IPS-11a (cell line): Measurements from ENCODE around the gene ABR.
"Not testable (repeated sequence)": the region's sequence is repeated elsewhere in the genome, so short reads cannot be mapped to it uniquely, and the experiment has no call there.

Experiments used
- H3K4me3 ChIP-seq: one replicate; pipeline ENCODE4 v1.5.1; 2013; ENCODE audit warnings: low read depth, low read length, control low read depth

Gene ABR

DNA sequence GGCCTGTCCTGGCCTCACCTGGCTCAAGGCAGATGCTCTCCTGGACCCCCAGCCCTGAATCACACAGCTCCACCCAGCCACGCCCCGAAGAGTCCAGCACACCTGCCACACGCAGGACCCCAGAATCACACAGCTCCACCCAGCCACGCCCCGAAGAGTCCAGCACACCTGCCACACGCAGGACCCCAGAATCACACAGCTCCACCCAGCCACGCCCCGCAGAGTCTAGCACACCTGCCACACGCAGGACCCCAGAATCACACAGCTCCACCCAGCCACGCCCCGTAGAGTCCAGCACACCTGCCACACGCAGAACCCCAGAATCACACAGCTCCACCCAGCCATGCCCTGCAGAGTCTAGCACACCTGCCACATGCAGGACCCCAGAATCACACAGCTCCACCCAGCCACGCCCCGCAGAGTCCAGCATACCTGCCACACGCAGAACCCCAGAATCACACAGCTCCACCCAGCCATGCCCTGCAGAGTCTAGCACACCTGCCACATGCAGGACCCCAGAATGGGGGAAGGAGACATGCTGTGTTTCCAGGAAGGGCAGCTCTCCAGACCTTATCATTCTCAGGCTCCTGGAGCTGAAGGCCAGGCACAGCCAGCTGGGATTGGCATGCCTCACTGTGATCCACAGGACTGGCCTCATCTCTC, 105.7 kb downstream of the ABR start:
- not testable (repeated sequence) for H3K4me3 ChIP-seq

DNA sequence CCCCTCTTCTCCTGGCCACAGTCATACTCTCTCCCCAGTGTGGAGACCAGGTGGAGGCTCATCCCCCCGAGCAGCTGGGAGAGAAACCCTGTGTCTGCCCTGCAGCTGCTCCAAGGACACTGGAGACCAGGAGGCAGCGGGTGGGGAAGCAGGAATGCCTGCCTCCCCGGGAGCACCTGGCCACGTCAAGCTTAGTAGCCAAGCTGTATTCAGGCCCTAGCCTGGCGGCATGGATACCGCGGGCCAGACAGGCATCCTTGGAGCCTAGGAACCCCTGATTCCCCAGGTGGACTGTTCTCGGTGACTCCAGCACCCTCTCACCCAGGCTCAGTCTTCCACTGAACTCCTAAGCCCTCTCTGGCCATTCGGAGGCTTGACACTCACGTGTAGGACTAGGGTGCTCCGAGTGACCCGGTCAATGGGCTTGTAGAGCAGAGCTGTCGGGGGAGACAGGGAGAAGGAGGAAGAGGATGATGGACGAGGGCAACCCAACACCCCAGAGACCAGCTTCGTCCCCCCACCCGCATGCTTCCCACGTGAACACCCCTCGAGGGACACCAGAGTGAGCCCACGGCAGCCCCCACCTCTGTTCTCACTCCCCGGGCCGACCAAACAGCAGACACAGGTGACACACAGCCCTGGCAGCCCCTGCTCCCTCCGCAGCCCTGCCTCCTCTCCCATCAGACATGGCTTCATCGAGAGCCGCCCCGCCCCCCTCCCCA, 106.4 kb downstream of the ABR start:
- no peak overlapping the region for H3K4me3 ChIP-seq

DNA sequence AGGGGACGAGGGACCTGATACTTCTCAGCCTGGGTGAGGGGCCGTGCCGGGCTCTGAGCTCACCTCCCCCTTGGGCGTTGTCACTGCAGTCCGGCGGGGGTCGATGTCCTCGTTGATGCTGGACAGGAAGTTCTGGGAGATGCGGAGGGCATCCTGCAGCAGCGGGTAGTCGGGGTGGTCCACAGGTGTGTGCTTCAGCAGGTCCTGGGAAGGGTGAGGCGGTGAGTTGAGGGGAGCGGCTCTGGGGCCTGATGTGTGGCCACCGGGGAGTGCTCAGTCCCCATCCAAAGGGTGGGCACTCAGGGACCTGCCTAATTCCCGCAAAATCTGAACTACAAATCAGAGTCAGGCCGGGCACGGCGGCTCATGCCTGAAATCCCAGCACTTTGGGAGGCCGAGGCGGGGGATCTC, 107.2 kb downstream of the ABR start:
- H3K4me3 ChIP-seq: no peak overlapping the region

DNA sequence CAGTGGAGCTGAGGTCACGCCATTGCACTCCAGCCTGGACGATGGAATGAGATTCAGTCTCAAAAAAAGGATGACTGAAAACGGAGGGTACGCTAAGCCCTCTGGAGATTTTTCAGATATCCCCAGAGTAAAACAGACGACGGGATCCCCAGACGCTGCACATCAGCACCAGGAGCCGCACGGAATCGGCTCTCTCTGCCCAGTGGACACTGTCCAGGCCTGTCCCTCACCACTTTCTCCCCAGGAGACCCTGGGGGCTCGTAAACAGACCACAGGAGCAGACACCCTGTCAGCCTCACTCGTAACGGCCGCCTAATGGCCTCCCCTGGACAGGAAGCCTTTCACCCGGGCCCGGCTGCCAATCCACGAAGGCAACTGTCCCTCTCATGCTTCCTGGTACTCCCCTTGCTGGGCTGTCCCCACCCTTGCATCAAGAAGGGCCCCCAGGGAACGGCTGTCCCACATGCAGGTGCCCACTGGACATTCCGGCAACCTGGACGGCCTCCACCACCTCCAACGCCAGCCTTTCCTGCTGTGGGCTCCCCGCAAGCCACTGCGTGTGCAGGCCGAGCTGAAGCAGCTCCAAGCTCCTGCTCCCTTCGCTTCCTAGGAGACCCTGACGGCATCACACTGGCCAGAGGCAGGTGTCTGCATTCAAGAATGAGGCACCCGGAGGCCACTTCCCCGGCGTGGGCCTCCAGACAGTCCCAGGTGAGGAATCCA, 108.5 kb downstream of the ABR start:
- no peak overlapping the region for H3K4me3 ChIP-seq

DNA sequence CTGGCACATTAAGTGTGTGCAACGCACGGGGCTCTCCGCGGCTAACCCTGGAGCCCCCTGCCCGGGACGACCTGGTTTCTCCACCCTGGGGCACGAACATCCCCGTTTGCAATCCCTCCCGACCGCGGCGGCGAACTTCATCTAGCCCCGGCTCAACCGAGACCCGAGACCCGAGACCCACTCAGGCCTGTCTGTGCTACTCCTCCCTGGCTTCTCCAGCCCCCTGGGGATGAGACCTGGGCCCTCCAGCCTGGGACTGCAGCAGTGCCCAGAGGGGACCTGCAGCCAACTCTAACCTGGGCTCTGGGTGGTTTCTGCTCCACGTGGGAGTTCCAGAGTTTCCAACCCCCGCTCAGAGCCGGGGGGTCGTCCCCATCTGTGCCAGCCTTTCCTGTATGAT, 109.4 kb downstream of the ABR start:
- H3K4me3 ChIP-seq: no peak overlapping the region

DNA sequence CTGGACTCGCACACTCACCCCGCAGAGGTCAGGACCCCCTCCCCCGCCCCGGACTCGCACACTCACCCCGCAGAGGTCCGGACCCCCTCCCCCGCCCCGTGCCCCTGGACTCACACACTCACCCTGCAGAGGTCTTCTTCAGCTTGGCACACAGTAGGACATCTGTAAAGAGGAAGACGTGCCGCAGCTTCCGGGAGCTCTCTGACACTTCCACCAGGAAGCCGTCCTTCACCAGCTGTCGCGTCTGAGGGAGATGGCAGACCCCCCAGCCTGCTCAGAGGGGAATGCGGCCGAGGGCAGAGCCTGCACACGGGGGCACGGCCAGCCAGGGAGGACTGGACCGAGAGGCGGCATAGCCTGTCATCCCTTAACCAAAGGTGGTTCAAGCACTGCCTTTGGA, 109.9 kb downstream of the ABR start:
- no peak overlapping the region for H3K4me3 ChIP-seq

DNA sequence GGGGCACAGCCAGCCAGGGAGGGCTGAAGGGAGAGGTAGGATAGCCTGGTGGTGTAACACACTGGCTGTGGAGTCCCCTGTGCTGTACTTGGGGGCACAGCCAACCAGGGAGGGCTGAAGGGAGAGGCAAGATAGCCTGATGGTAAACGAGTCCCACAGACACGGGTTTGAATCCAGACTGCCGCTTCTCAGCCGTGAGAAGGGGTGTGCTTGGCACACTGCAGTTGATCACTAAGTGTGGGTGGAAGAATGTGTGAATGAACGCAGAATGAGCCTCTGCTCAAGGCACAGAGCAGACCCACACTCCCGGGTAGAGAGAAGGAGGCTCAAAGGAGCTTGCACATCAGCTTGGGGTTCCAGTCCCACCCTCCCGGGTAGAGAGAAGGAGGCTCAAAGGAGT, 111.4 kb downstream of the ABR start:
- H3K4me3 ChIP-seq: no peak overlapping the region

DNA sequence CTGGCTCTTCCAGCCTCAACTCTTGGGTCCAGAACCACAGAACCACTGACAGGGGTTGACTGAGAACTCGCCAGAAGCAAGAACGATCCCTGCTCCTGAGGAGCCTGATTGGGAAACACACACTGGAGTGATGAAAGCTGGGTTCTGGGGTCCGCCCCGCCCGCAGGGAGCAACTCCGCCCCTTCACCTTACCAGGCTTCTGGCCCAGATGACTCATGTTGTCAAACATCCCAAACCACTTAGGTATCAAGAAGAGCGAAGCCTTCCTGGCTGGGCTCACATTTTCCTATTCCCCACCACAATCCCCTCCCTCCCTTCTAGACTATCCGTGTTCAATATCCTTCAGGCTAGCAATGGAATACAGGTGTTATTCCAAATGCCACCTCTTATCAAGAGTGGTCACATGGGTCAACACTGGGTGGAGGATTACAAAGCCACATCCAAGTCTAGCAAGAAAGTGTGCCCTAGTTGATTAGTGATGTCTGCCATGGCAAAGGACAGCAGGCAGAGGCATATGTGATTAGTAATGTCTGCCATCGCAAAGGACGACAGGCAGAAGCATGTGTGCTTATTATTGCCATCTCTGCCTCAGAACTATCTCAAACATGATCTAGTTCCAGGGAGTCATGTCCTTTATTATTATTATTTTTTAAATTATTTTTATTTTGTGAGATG, 112.4 kb downstream of the ABR start:
- no peak overlapping the region for H3K4me3 ChIP-seq

DNA sequence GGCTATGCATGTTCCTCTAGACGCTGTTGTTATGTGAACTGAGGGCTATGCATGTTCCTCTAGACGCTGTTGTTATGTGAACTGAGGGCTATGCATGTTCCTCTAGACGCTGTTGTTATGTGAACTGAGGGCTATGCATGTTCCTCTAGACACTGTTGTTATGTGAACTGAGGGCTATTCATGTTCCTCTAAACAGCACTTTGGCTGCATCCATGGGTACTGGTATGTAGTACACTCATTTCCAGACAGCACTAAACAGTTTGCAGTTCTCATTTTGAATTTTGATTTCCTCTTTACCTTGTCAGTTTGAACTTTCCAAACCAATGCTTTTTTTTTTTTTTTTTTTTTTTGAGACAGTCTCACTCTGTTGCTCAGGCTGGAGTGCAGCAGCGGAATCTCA, 114.4 kb downstream of the ABR start:
- H3K4me3 ChIP-seq: not testable (repeated sequence)

DNA sequence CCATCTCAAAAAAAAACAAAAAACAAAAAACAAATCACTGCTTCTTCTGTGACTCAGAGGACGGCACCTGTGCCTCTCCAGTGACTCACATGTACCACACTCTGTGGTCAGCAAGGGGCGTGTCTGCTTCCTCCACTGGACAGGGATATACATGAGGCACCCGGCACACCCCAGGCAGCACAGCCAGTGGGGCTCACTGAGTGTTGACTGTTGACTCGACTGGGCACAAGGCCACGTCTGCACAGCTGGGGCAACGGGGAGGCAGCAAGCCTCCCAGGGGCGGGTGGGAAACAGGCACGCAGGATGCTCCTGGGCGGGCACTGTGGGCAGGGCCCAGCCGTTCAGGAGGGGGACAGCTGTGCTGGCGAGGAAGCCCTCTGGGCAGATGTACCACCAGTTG, 118.8 kb downstream of the ABR start:
- no peak overlapping the region for H3K4me3 ChIP-seq

DNA sequence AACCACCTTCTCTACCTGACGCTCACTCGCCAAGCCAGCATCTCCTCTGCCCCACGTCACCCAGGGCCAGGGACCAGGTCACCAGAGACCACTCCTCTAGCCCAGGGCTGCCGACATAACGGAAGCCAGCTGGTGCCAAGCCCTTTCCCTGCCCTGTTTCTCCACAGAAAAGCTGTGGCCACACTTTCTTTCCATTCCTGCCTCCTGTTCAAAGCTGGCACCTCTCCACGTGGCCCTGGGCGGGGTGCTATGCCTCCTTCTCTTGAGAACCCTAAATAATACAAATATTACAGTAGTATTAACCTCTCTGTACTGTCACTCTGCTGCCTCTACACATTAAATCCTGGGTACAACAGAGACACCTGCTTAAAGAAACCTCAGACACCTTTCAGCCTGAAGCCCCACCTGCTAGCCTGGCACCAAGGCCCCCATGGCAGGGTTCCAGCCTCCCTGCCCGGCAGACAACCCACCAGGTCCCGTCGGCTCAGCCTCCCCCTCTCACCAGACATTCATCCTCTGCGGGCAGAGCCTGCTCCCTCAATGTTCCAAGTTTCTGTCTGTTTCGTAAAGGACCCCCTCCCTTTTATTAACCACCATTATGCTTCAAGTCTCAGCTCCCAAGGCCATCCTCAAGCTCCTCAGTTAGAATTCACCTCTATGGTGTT, 120.5 kb downstream of the ABR start:
- no peak overlapping the region for H3K4me3 ChIP-seq

DNA sequence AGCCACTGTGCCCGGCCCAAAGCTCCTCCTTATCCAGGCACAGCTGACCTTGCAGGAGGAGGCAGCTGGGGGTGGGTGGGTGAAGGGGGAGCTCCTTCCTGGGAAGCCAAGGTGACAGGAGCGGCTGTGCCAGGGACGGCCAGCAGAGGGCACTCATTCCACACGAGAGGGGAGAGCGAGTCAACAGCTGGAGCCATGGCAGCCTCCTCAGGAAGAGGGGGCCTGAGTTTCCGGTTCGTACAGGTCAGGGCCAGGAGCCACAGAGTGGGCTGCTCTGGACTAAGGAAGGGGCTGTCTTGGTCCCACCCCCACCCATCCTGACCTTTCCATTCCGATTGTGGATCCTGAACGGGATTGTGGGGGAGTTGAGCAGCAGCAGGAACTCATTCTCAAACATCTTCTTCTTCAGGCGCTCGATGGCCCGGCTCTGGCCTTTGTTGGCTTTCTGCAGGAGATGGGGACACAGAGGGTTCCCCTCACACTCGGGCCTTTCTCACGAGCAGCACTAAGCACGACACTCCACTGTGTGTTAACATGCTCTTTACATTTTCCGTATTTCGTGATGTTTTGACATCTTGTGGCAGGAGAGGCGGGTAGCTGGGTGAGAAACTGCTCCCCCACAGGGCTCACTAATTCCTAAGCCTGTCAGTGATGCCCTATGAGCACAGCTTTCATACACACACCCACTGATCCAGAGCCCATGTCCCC, 121.2 kb downstream of the ABR start:
- no peak overlapping the region for H3K4me3 ChIP-seq

DNA sequence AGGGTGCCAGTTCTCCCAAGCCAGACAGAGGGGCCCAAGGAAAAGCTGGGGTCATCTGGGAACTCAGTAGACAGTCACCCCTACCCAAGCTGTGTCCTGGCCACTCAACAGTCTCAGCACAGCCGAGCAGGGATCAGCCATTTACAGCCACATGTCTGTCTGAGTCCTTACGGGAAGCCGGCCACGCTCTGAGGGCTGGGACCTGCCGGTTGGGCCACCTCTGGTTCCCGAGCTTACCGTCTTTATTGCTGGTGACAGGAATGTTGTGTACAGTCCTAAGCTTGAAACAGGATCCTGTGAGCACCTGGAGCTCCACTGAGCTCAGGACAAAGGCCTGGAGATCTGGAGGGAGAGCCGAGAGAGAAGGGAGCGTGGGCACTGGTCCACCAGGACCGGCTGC, 123.0 kb downstream of the ABR start:
- no peak overlapping the region for H3K4me3 ChIP-seq

DNA sequence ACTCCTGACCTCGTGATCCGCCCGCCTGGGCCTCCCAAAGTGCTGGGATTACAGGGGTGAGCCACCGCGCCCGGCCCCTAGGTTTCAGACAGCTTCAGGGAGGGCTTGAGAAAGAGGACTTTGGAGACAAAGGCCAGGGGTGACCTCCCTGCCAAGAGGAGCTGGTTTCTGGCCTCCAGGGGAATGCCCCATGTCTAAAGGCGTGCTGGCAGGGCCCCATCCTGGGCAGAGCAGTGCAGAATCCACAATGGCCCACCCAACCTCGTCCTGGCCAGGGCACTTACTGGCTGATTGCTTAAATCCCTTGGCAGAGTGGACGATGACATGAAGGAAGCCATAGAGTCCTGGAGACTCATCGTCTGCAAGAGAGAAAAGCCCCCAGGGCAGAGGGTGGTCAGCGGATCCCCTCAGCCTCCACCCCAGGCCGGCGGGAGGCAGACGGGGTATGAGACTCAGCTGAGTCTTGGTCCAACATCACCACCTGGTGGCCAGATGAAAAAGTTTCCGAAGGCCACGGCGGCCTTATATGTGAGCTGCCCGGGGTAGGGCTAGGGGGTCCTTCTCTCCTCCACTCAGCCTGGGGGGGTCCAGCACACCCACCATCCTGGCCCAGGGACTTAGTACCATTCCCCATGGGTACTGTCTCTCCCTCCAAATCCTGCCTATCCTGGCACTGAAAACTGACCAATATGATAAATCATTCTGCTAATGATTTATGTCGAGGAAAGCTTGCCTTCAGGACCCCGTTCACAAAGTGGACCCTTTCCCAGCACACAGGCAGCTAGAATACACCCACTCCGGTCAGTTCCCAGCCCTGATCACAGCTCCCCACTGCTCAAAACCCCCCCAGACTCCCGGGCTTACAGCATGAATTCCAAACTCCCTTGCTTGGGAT, 123.8 kb downstream of the ABR start:
- H3K4me3 ChIP-seq: no peak overlapping the region

DNA sequence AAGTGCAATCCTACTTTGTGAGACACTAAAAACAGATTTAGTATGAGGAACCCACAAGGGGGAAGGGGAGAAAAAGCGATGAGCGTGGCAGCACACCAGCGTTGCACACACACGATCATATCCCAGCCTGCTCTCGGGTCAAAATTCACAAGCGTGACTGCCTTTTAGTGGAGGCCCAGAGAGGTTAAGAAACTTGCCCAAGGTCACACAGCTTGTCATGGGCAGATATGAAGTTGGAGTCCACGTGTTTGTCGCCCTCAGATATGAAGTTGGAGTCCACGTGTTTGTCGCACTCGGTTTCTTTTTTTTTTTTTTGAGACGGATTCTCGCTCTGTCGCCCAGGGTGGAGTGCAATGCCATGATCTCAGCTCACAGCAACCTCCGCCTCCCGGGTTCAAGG, 124.5 kb downstream of the ABR start:
- H3K4me3 ChIP-seq: no peak overlapping the region

DNA sequence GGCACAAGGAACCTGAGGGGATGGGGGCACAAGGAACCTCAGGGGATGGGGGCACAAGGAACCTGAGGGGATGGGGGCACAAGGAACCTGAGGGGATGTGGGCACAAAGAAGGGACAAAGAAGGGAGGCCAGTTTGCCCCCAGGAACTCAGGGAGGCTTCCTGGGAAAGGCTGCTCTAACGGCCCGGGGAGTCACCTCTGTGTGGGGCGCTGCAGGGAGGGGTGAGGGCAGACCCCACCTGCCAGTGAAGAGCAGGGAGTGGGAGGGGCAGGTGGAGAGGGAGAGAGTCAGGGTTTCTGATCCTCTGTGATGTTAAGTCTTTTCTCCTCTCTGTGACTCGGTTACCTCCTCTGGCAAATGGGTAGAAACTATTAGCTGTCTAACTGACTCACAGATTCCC, 125.1 kb downstream of the ABR start:
- no peak overlapping the region for H3K4me3 ChIP-seq

DNA sequence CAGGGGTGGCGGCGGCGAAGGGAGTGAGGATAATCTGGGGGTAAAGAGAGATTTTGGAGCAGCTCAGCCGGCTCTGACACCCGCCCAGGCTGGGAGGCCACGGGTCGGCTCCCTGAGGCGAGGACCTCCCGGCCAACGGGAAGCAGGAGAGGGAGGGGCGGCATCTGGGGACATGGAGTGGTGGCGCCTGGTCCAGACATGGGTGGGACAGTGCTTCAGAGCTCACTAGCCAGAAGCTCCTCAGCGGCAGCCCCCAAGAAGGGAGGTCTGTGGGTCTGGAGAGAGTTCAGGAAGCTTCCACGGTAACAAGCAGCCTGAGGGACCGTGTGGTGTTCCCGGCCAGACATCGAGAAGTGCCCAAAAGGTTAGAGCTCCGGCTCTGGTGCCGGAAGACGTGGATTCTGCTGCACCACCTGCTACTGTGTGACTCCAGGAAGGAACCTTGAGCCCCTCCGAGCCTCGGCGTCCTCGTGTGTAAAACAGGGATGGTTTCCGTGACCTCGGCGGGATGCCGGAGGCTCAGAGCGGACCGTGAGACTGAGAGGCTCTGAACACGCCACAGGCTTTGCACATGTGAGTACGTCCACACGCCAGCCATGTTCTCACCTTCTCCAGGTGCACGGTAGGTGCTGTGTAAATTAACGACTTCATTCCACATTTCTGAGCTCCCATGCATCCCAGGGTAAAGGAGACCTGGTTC, 126.0 kb downstream of the ABR start:
- no peak overlapping the region for H3K4me3 ChIP-seq

DNA sequence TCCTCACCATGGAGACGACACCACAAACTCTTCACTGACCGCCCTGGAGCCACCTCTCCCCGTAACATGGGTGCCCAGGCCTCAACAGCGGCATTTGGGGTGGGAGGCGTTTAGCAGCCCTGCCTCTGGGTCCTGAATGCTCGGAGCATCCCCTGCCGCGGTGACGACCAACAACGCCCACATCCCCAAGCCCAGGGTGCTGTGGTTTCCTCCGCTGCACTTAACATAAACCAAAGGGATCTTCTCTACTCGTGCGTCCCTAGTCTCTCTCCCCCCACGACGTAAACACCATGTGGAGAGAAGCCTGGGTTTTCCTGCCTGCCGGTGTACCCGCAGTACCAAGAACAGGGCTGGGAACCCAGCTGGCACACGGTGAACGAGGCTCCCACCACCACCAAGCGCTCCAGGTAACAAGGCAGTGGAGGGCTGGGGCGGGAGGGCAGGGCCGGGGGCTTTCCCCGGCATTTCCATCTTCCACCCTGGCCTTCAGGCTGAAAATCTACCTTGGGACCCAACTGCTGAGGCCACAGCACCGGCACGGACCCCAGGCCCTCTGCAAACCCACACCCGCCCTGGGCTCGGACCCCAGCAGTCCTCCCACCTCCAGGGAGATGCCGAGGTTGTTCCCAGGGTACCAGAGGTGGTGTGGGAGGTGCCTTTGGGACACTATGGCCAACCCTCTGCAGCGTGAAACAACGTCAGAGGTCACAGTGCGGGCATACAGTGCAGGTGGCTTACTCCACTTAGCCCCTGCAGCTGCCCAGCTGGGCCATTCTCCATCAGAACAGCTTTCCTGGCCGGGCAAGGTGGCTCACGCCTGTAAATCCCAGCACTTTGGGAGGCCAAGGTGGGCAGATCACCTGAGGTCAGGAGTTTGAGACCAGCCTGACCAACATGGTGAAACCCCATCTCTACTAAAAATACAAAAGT, 128.5 kb downstream of the ABR start:
- no peak overlapping the region for H3K4me3 ChIP-seq
